ENCODE results near the gene INPP5A.
A peak's percentile ranks its signal among the peaks of the same experiment; 100 is the strongest.

INPP5A gene

GRCh38 chr10:132752378-132752777, 214.8 kb downstream of the INPP5A start:
- Histone ChIP-seq H3K4me3 (ENCODE audit: low read length in 2 of 2) (no peak overlapping the region), H3K9ac (ENCODE audit: low read depth in 1 of 2, low read length in 2 of 2) (no peak overlapping the region), H3K36me3 (ENCODE audit: control insufficient read depth in 2 of 2, insufficient read depth in 2 of 2, low read length in 2 of 2) (peaks cover 26 to 28% of the 10 kb centered on the region in 2 donors), H3K4me1 (ENCODE audit: control insufficient read depth in 2 of 2, insufficient read depth in 2 of 2, low read length in 2 of 2) (peaks cover 0 to 4% of the 10 kb centered on the region in 2 donors), H3K9me3 (ENCODE audit: control insufficient read depth in 2 of 2, low read length in 2 of 2) (no peaks in the 10 kb centered on the region), H3K27me3 (ENCODE audit: control insufficient read depth in 2 of 2, insufficient read depth in 2 of 2, low read length in 2 of 2) (no peaks in the 10 kb centered on the region), H3K27ac (ENCODE audit: low read depth in 2 of 2, low read length in 2 of 2) (peak overlapping the region in 1 of 2 donors; percentile 9)

- no peak overlapping the region for H3K4me3 ChIP-seq (ENCODE audit: low read length in 2 of 2)
- H3K4me1 ChIP-seq (ENCODE audit: control insufficient read depth in 2 of 2, insufficient read depth in 2 of 2, low read length in 2 of 2): peaks cover 0 to 4% of the 10 kb centered on the region in 2 donors
- no peaks in the 10 kb centered on the region for H3K27me3 ChIP-seq (ENCODE audit: control insufficient read depth in 2 of 2, insufficient read depth in 2 of 2, low read length in 2 of 2)
- no peaks in the 10 kb centered on the region for H3K9me3 ChIP-seq (ENCODE audit: control insufficient read depth in 2 of 2, low read length in 2 of 2)
- no peak overlapping the region for H3K9ac ChIP-seq (ENCODE audit: low read depth in 1 of 2, low read length in 2 of 2)
- no peak overlapping the region for H3K27ac ChIP-seq (ENCODE audit: low read depth in 2 of 2, low read length in 2 of 2)
- H3K36me3 ChIP-seq (ENCODE audit: control insufficient read depth in 2 of 2, insufficient read depth in 2 of 2, low read length in 2 of 2): peaks cover 27 to 28% of the 10 kb centered on the region in 2 donors
Observed at GRCh38 chr10:132752961-132753360, 215.4 kb downstream of the INPP5A start.

GRCh38 chr10:132753596-132753995, 216.0 kb downstream of the INPP5A start:
- Histone ChIP-seq H3K4me3 (ENCODE audit: low read length in 2 of 2) (no peak overlapping the region), H3K9me3 (ENCODE audit: control insufficient read depth in 2 of 2, low read length in 2 of 2) (no peaks in the 10 kb centered on the region), H3K27me3 (ENCODE audit: control insufficient read depth in 2 of 2, insufficient read depth in 2 of 2, low read length in 2 of 2) (no peaks in the 10 kb centered on the region), H3K36me3 (ENCODE audit: control insufficient read depth in 2 of 2, insufficient read depth in 2 of 2, low read length in 2 of 2) (peaks cover 27 to 28% of the 10 kb centered on the region in 2 donors), H3K9ac (ENCODE audit: low read depth in 1 of 2, low read length in 2 of 2) (no peak overlapping the region), H3K27ac (ENCODE audit: low read depth in 2 of 2, low read length in 2 of 2) (no peak overlapping the region), H3K4me1 (ENCODE audit: control insufficient read depth in 2 of 2, insufficient read depth in 2 of 2, low read length in 2 of 2) (peaks cover 0 to 4% of the 10 kb centered on the region in 2 donors)

GRCh38 chr10:132754071-132754470, 216.5 kb downstream of the INPP5A start:
- Histone ChIP-seq H3K4me1 (ENCODE audit: control insufficient read depth in 2 of 2, insufficient read depth in 2 of 2, low read length in 2 of 2) (peaks cover 0 to 4% of the 10 kb centered on the region in 2 donors), H3K9ac (ENCODE audit: low read depth in 1 of 2, low read length in 2 of 2) (no peak overlapping the region), H3K36me3 (ENCODE audit: control insufficient read depth in 2 of 2, insufficient read depth in 2 of 2, low read length in 2 of 2) (peaks cover 27 to 28% of the 10 kb centered on the region in 2 donors), H3K4me3 (ENCODE audit: low read length in 2 of 2) (no peak overlapping the region), H3K27me3 (ENCODE audit: control insufficient read depth in 2 of 2, insufficient read depth in 2 of 2, low read length in 2 of 2) (no peaks in the 10 kb centered on the region), H3K27ac (ENCODE audit: low read depth in 2 of 2, low read length in 2 of 2) (no peak overlapping the region), H3K9me3 (ENCODE audit: control insufficient read depth in 2 of 2, low read length in 2 of 2) (no peaks in the 10 kb centered on the region)

- Histone ChIP-seq H3K4me1 (ENCODE audit: control insufficient read depth in 2 of 2, insufficient read depth in 2 of 2, low read length in 2 of 2) (peaks cover 0 to 4% of the 10 kb centered on the region in 2 donors), H3K27me3 (ENCODE audit: control insufficient read depth in 2 of 2, insufficient read depth in 2 of 2, low read length in 2 of 2) (no peaks in the 10 kb centered on the region), H3K4me3 (ENCODE audit: low read length in 2 of 2) (no peak overlapping the region), H3K27ac (ENCODE audit: low read depth in 2 of 2, low read length in 2 of 2) (no peak overlapping the region), H3K36me3 (ENCODE audit: control insufficient read depth in 2 of 2, insufficient read depth in 2 of 2, low read length in 2 of 2) (peaks cover 22 to 26% of the 10 kb centered on the region in 2 donors), H3K9ac (ENCODE audit: low read depth in 1 of 2, low read length in 2 of 2) (no peak overlapping the region), H3K9me3 (ENCODE audit: control insufficient read depth in 2 of 2, low read length in 2 of 2) (no peaks in the 10 kb centered on the region)
Observed at GRCh38 chr10:132755166-132755711, 217.7 kb downstream of the INPP5A start.

GRCh38 chr10:132756591-132756990, 219.0 kb downstream of the INPP5A start:
- H3K9ac ChIP-seq (ENCODE audit: low read depth in 1 of 2, low read length in 2 of 2): no peak overlapping the region

GRCh38 chr10:132757171-132757570, 219.6 kb downstream of the INPP5A start:
- H3K27me3 ChIP-seq (ENCODE audit: control insufficient read depth in 2 of 2, insufficient read depth in 2 of 2, low read length in 2 of 2): no peaks in the 10 kb centered on the region
- peaks cover 21 to 25% of the 10 kb centered on the region in 2 donors for H3K36me3 ChIP-seq (ENCODE audit: control insufficient read depth in 2 of 2, insufficient read depth in 2 of 2, low read length in 2 of 2)
- H3K9ac ChIP-seq (ENCODE audit: low read depth in 1 of 2, low read length in 2 of 2): no peak overlapping the region
- no peaks in the 10 kb centered on the region for H3K9me3 ChIP-seq (ENCODE audit: control insufficient read depth in 2 of 2, low read length in 2 of 2)
- no peak overlapping the region for H3K27ac ChIP-seq (ENCODE audit: low read depth in 2 of 2, low read length in 2 of 2)
- H3K4me3 ChIP-seq (ENCODE audit: low read length in 2 of 2): no peak overlapping the region
- H3K4me1 ChIP-seq (ENCODE audit: control insufficient read depth in 2 of 2, insufficient read depth in 2 of 2, low read length in 2 of 2): peaks cover 0 to 4% of the 10 kb centered on the region in 2 donors

More at GRCh38 chr10:132756591-132756990, 219.0 kb downstream of the INPP5A start:
- no peaks in the 10 kb centered on the region for H3K9me3 ChIP-seq (ENCODE audit: control insufficient read depth in 2 of 2, low read length in 2 of 2)
- no peak overlapping the region for H3K4me3 ChIP-seq (ENCODE audit: low read length in 2 of 2)
- no peak overlapping the region for H3K27ac ChIP-seq (ENCODE audit: low read depth in 2 of 2, low read length in 2 of 2)
- peaks cover 21 to 25% of the 10 kb centered on the region in 2 donors for H3K36me3 ChIP-seq (ENCODE audit: control insufficient read depth in 2 of 2, insufficient read depth in 2 of 2, low read length in 2 of 2)
- H3K27me3 ChIP-seq (ENCODE audit: control insufficient read depth in 2 of 2, insufficient read depth in 2 of 2, low read length in 2 of 2): no peaks in the 10 kb centered on the region
- peaks cover 0 to 4% of the 10 kb centered on the region in 2 donors for H3K4me1 ChIP-seq (ENCODE audit: control insufficient read depth in 2 of 2, insufficient read depth in 2 of 2, low read length in 2 of 2)

GRCh38 chr10:132758865-132759264, 221.3 kb downstream of the INPP5A start:
- Histone ChIP-seq H3K9ac (ENCODE audit: low read depth in 1 of 2, low read length in 2 of 2) (no peak overlapping the region), H3K27me3 (ENCODE audit: control insufficient read depth in 2 of 2, insufficient read depth in 2 of 2, low read length in 2 of 2) (no peaks in the 10 kb centered on the region), H3K4me3 (ENCODE audit: low read length in 2 of 2) (no peak overlapping the region), H3K36me3 (ENCODE audit: control insufficient read depth in 2 of 2, insufficient read depth in 2 of 2, low read length in 2 of 2) (peaks cover 15 to 23% of the 10 kb centered on the region in 2 donors), H3K27ac (ENCODE audit: low read depth in 2 of 2, low read length in 2 of 2) (no peak overlapping the region), H3K4me1 (ENCODE audit: control insufficient read depth in 2 of 2, insufficient read depth in 2 of 2, low read length in 2 of 2) (no peaks in the 10 kb centered on the region), H3K9me3 (ENCODE audit: control insufficient read depth in 2 of 2, low read length in 2 of 2) (no peaks in the 10 kb centered on the region)

- H3K4me3 ChIP-seq (ENCODE audit: low read length in 2 of 2): no peak overlapping the region
- H3K9ac ChIP-seq (ENCODE audit: low read depth in 1 of 2, low read length in 2 of 2): no peak overlapping the region
- H3K4me1 ChIP-seq (ENCODE audit: control insufficient read depth in 2 of 2, insufficient read depth in 2 of 2, low read length in 2 of 2): no peaks in the 10 kb centered on the region
- no peaks in the 10 kb centered on the region for H3K9me3 ChIP-seq (ENCODE audit: control insufficient read depth in 2 of 2, low read length in 2 of 2)
- no peak overlapping the region for H3K27ac ChIP-seq (ENCODE audit: low read depth in 2 of 2, low read length in 2 of 2)
- H3K27me3 ChIP-seq (ENCODE audit: control insufficient read depth in 2 of 2, insufficient read depth in 2 of 2, low read length in 2 of 2): no peaks in the 10 kb centered on the region
- H3K36me3 ChIP-seq (ENCODE audit: control insufficient read depth in 2 of 2, insufficient read depth in 2 of 2, low read length in 2 of 2): peaks cover 7 to 9% of the 10 kb centered on the region in 2 donors
Observed at GRCh38 chr10:132761395-132762060, 223.9 kb downstream of the INPP5A start.

- H3K9me3 ChIP-seq (ENCODE audit: control insufficient read depth in 2 of 2, low read length in 2 of 2): no peaks in the 10 kb centered on the region
- H3K27me3 ChIP-seq (ENCODE audit: control insufficient read depth in 2 of 2, insufficient read depth in 2 of 2, low read length in 2 of 2): no peaks in the 10 kb centered on the region
- H3K27ac ChIP-seq (ENCODE audit: low read depth in 2 of 2, low read length in 2 of 2): no peak overlapping the region
- no peak overlapping the region for H3K9ac ChIP-seq (ENCODE audit: low read depth in 1 of 2, low read length in 2 of 2)
- H3K4me3 ChIP-seq (ENCODE audit: low read length in 2 of 2): no peak overlapping the region
- no peaks in the 10 kb centered on the region for H3K4me1 ChIP-seq (ENCODE audit: control insufficient read depth in 2 of 2, insufficient read depth in 2 of 2, low read length in 2 of 2)
- peaks cover 6 to 7% of the 10 kb centered on the region in 2 donors for H3K36me3 ChIP-seq (ENCODE audit: control insufficient read depth in 2 of 2, insufficient read depth in 2 of 2, low read length in 2 of 2)
Observed at GRCh38 chr10:132762267-132762666, 224.7 kb downstream of the INPP5A start.
